HG03571 (cell line): ENCODE data around the gene CACNA1B.
"Not testable (repeated sequence)": the region's sequence is repeated elsewhere in the genome, so short reads cannot be mapped to it uniquely, and the experiment has no call there.

Experiments
- ATAC-seq: cut with Tn5 transposase; IDR thresholded peaks from one replicate; pipeline ENCODE4 v1.9.1; 2021; ENCODE audit not compliant: unreplicated experiment

The CACNA1B gene

DNA sequence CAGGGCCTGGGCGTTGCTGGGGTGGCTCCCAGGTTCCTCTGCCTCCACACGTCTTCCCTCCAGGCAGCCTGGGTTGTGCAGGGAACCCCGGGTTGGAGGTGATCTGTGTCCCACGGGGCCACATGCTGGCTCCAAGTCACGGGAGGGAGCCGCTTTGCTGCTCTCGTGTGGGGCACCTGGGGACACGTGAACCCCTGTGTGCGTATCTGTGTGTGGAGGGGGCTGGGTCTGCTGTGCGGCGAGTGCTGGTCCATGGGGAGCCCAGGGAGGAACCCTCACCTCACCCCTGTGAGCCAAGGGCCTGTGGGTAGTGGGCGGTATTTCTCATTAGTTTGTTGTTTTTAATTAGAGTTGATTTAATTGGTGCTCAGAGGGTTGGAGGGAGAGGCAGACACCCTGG lies 7.5 kb downstream of the CACNA1B start:
- ATAC-seq = not testable (repeated sequence)

DNA sequence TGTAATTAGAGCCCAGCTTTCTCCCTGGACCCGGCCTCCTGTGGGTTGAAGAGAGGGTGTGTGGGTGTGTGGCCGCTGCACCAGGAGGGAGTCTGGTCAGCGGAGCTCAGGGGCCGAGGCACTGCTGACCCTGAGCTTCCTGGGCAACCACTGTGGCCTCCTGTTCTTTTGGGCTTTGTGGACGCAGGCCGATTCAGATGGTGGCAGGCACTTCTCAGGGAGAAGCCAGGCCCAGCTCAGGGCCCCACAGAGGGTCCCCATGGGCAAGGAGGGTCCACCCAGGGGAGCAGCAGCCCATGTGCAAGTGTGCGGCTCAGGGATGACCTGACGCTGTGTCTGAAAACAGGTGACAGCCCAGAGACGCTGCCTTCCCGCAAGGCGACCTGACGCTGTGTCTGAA lies 11.0 kb downstream of the CACNA1B start:
- not testable (repeated sequence) for ATAC-seq

- ATAC-seq = not testable (repeated sequence)
These were observed 12.4 kb downstream of the CACNA1B start for GRCh38 chr9:137889966-137890365.

GRCh38 chr9:137890768-137891587 lies 13.4 kb downstream of the CACNA1B start:
- not testable (repeated sequence) for ATAC-seq

- ATAC-seq = no peak
These were observed 14.2 kb downstream of the CACNA1B start for GRCh38 chr9:137891588-137892423.

GRCh38 chr9:137892424-137893191 lies 15.0 kb downstream of the CACNA1B start:
- no peak for ATAC-seq

DNA sequence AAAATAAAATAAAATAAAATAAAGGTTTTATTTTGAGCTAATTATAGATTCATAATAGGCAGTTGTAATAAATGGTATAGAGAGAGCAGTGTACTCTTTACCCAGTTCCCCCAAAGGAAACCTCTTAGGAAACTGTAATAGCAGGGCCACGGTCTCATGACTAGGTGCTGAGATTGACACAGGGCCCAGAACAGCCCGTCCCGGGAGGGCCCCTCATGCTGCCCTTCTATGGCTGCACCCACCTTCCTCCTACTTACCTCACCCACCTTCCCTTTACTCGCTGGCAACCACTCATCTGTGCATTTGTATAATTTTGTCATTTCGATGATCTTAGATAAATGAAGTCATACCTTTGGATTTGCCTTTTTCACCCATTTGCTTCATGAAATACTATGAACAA lies 16.1 kb downstream of the CACNA1B start:
- ATAC-seq = no peak

DNA sequence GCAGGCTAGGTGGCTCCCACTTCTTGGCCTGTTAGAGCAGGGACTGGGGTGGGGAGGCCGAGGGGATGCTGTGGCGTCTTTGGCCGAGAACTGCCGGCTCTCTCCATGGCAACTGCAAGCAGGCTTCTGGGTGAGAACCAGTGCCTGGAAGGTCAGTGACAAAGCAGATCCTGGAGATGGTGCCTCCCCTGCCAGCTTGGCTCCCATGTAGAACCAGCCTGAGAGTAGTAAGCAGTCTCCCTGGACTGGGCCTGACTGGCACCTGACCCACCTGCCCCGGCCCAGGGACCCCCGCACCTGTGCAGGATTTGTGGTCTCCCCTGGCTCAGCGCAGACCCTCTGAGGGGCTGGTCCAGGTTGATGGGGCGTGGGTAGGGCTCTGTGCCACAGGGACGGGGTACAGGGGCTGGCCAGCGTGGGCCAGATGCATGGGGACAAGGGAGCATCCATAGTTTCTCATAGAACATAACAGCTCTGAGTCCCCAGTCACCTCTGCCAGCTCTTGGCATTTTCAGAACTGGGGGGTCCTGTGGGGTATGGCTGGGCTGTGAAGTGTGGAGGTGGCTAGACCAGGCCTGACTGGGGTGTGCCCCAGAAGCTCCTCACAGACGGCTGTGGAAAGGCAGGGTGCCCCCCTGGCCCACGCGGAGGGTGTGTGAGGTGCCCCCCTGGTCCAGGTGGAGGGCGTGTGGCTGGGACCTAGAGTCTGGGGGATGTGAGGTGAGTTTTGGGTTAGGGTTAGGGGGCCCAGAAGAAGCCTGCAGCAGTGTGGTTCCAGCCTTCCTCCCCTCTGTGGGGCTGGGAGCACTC lies 22.2 kb downstream of the CACNA1B start:
- ATAC-seq = no peak

- ATAC-seq = no peak
These were observed 23.2 kb downstream of the CACNA1B start for GRCh38 chr9:137900584-137901310.

DNA sequence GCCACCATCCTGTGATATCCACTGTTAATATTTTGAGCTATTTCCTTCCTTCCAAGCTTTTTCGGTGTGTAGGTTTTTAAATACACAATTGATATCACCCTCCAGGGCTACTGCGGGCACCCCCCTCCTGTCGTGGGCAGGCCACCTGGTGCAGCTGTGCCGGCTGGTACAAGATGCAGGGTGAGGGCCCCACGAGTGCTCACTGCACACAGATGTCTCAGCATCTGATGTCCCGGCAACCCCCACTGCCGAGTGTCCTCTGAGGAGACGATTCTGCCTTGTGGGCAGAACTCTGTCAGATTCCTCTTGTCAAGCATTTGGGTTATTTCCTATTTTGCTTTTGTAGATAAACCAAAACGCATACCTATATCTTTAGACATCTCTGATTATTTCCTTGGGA lies 25.1 kb downstream of the CACNA1B start:
- ATAC-seq = no peak

GRCh38 chr9:137905740-137906139 lies 28.2 kb downstream of the CACNA1B start:
- ATAC-seq = no peak

DNA sequence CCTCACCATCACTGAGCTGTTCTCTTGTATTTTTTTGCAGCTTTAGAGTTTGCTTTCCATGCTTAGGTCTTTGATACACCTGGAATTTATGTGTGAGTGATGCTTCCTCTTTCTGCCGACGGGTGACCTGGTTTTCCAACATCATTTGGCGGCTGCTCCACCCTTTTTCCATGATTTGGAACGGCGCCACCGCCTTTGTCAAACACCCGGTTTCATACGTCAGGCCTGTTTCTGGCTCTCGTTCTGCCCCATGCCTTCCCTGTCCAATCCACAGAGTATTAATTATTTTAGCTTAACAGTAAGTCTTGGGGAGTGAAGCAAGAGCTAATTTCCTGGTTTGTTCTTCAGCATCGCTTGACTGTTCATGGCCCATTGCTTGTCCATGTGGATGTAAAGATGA lies 30.2 kb downstream of the CACNA1B start:
- ATAC-seq = no peak

GRCh38 chr9:137912671-137913070 lies 35.1 kb downstream of the CACNA1B start:
- ATAC-seq = no peak

- no peak for ATAC-seq
These were observed 35.5 kb downstream of the CACNA1B start for GRCh38 chr9:137913132-137913531.

- no peak for ATAC-seq
These were observed 36.5 kb downstream of the CACNA1B start for GRCh38 chr9:137913771-137914767.

DNA sequence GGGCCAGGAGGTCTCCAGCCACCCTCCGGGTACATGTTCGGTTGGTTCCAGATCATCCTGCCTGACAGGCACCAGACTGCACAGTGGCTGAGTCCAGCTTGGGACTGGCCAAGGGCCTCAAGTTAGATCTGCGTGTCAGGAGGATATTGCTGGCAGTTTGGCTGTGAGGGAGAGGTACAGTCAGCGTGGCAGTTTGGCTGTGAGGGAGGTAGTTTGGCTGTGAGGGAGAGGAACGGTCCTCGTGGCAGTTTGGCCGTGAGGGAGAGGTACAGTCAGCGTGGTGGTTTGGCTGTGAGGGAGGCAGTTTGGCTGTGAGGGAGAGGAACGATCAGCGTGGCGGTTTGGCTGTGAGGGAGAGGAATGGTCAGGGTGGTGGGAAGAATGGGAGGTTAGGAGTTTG lies 39.0 kb downstream of the CACNA1B start:
- no peak for ATAC-seq

GRCh38 chr9:137917116-137917515 lies 39.5 kb downstream of the CACNA1B start:
- no peak for ATAC-seq

- ATAC-seq = no peak
These were observed 40.2 kb downstream of the CACNA1B start for GRCh38 chr9:137917795-137918194.
